CD4-positive, alpha-beta T cell treated with Interferon alpha-2 for 1 hour (primary cell): ENCODE results near the gene SPNS1.
"Not testable (repeated sequence)": the region's sequence is repeated elsewhere in the genome, so short reads cannot be mapped to it uniquely, and the experiment has no call there.

Source experiments
- DNase-seq, 2 donors: peaks; one replicate each; pipeline ENCODE4 v3.0.0-alpha.2; 2020 to 2022

The SPNS1 gene

GRCh38 chr16:28974437-28975157 lies at the start of gene SPNS1:
SPNS1 (plus strand) TSS chr16:28974778; CDS start chr16:28975152, 374 bp downstream.
- peak; percentile 92 to 94 for DNase-seq

DNA sequence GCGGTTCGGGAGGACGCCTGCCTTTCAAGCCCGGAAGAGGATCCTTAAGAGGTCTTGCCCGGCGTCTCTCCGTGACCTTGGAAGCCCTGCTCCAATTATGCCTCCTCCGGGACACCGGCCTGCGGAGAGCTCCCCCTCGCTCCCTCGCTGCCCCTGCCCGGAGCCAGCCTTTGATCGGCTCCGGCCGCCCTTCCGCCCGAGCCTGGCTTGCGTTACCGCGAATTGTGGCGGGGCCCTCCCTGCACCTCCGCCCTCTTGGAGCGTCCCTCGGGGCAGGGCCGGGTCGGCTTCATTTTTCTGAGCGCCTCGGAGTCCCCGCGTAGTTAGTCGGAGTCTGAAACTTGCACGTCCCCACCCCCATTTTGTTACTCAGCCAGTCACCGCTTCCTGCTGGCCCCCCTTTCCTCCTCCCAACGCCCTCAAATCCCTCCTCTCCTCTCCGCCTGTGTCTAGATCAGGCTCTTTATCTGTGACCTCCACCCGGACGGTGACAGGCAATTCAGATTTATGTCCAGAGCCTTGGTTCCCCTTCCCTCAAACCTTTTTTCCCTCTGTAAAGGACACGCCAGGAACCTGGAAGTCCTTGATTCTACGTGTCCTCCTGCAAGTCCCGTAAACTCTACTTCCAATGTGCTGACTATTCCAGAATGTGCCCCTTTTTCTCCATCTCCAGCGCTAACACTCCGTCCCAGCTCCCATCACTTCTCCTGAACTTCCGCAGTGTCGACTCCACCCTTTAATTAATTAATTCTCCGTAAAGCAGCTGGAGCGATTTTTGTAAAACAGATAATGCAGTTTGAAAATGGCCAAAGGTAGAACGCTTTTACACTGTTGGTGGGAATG lies 49.0 kb upstream of the SPNS1 start:
- DNase-seq: peak; percentile 82 to 83

- DNase-seq: not testable (repeated sequence)
Observed at GRCh38 chr16:28926284-28926683, 48.3 kb upstream of the SPNS1 start.

DNA sequence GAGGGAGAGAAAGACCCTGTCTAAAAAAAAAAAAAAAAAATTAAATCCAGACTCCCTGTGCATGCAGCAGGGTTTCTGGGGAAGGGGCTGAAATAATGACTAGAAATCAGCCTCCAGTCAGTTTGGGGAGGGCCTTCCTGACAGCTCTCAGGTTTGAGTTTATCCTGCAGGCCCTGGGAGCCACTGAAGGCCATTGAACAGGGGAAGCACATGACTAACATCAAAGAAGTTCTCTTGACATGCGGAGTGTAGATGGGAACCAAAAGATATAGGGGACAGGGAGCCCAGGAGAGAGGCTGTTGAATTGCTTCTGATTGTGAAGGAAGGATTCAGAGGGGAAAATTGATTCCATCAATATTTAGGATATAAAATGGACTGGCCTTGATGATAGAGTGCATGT lies 46.8 kb upstream of the SPNS1 start:
- no peak for DNase-seq

GRCh38 chr16:28930203-28930602 lies 44.4 kb upstream of the SPNS1 start:
- DNase-seq: no peak

- peak; percentile 7 to 48 for DNase-seq
Observed at GRCh38 chr16:28930652-28931051, 43.9 kb upstream of the SPNS1 start.

GRCh38 chr16:28931801-28932225 lies 42.8 kb upstream of the SPNS1 start, which contains the start of gene CD19:
CD19 (plus strand) TSS chr16:28931971; CDS start chr16:28932001, 30 bp downstream.
- DNase-seq: peak in 1 of 2 donors; percentile 37

GRCh38 chr16:28932339-28933141 lies 42.0 kb upstream of the SPNS1 start:
- DNase-seq: no peak

GRCh38 chr16:28933171-28933570 lies 41.4 kb upstream of the SPNS1 start:
- no peak for DNase-seq

DNA sequence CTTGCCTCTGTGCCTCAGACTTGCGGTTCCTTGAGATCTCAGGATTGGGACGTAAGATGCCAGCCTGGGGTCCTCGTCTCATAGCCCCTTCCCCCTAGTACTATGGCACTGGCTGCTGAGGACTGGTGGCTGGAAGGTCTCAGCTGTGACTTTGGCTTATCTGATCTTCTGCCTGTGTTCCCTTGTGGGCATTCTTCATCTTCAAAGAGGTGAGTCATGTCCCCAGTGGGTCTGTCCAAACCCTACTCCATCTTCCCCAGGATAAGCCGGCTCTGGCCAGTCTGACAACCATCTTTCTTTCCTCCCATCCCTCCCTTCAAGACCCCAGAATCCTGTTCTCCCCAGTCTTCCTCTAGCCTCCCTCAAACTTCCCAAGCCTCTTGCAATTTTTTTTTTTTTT lies 39.2 kb upstream of the SPNS1 start:
- DNase-seq: no peak

DNA sequence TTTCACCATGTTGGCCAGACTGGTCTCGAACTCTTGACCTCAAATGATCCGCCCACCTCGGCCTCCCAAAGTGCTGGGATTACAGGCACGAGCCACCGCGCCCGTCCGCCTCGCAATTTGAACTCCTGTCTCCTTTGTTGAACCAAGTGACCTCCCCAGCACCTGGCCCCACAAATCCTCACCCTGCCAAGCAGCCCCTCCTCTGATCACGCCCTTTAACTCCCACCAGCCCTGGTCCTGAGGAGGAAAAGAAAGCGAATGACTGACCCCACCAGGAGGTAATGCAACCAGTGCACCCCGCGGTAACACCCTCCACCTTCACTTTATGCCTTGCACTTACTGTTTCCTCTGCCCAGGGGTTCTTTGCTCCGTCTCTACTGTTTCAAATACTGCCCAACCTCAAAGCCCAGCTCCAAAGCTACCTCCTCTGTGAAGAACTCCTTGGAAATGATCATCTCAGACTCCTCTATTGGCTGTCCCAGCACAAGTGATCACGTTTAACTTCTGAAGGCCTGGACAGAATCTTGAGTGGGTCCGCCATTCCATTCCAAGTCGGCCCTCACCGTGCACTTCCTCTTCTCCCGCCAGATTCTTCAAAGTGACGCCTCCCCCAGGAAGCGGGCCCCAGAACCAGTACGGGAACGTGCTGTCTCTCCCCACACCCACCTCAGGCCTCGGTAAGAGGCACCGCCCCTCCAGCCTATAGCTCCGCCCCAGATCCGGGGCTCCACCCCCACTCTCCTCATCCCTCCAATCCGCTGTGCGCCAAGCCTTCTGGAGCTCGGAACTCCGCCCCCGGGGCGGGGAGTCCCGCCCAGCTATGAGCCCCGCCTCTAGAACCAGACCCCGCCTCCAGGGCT lies 38.4 kb upstream of the SPNS1 start:
- peak; percentile 89 to 90 for DNase-seq

GRCh38 chr16:28936784-28937155 lies 37.8 kb upstream of the SPNS1 start:
- no peak for DNase-seq

GRCh38 chr16:28937222-28937876 lies 37.2 kb upstream of the SPNS1 start:
- DNase-seq: no peak

DNA sequence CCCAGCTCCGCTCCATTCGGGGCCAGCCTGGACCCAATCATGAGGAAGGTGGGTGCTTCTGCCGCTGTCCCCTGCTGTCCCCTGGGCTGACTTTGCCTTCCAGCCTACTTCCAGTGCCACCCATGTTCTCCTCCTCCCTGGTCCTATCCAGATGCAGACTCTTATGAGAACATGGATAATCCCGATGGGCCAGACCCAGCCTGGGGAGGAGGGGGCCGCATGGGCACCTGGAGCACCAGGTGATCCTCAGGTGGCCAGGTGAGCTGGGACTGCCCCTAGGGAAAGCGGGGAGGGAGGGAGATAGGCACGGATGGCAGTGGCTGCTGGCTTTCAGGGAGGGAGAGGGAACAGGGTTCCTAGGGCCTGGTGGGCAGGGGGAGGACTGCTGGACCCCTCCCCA lies 35.9 kb upstream of the SPNS1 start:
- no peak for DNase-seq

DNA sequence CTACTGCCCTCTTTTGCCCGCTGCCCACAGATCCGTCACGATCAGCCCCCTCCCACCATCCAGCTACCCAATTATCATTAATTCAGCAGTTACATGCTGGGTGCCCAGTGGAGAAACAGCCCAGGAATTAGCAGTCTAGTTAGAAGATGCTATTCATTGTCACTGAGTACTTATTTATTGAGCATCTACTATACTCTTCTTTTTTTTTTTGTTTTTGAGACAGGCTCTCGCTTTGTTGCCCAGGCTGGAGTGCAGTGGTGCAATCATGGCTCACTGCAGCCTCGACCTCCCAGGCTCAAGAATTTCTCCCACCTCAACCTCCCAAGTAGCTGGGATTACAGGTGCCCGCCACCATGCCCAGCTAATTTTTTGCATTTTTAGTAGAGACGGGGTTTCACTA lies 34.8 kb upstream of the SPNS1 start:
- DNase-seq: not testable (repeated sequence)

DNA sequence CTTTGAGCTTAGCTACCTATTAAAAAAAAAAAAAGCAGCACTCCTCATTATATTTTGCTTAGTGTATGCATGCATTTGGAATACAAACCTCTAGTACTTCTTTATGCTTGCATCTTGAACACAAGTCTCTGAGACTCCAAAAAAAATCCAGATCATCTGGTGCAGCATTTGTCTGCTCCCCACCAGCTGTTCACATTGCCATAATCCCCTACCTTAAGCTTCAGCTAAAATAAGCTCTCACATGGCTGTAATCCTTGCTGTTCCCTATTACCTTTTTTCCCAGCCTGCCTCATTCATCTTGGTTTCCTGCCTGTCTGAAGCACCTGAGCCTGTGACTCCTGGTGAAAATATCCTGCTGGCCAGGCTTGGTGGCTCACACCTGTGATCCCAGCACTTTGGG lies 31.3 kb upstream of the SPNS1 start:
- no peak for DNase-seq

DNA sequence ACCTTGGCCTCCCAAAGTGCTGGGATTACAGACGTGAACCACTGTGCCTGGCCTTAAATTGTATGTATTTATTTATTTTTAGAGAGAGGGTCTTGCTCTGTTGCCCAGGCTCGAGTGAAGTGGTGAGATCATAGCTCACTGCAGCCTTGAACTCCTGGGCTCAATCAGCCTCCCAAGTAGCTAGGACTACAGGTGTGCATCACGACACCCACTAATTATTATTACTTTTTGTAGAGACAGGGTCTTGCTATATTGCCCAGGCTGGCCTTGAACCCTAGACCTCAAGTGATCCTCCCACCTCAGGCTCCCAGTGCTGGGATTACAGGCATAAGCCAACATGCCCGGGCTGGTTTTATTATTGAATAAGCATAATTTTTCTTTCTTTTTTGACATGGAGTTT lies 27.9 kb upstream of the SPNS1 start:
- DNase-seq: no peak

GRCh38 chr16:28950648-28951409 lies 23.7 kb upstream of the SPNS1 start, which contains the start of gene NFATC2IP:
NFATC2IP (plus strand) TSS chr16:28950937; CDS start chr16:28951012, 75 bp downstream.
- peak; percentile 100 for DNase-seq

- no peak for DNase-seq
Observed at GRCh38 chr16:28951410-28951943, 23.1 kb upstream of the SPNS1 start.

GRCh38 chr16:28958216-28958615 lies 16.4 kb upstream of the SPNS1 start:
- DNase-seq: no peak
